HG03039 (cell line): ENCODE results near the gene FADS2.

ENCODE experiments used
- ATAC-seq: cut with Tn5 transposase; IDR thresholded peaks from one replicate; pipeline ENCODE4 v1.9.1; 2021; ENCODE audit warnings: mild to moderate bottlenecking, moderate library complexity; ENCODE audit not compliant: unreplicated experiment

Gene FADS2

DNA sequence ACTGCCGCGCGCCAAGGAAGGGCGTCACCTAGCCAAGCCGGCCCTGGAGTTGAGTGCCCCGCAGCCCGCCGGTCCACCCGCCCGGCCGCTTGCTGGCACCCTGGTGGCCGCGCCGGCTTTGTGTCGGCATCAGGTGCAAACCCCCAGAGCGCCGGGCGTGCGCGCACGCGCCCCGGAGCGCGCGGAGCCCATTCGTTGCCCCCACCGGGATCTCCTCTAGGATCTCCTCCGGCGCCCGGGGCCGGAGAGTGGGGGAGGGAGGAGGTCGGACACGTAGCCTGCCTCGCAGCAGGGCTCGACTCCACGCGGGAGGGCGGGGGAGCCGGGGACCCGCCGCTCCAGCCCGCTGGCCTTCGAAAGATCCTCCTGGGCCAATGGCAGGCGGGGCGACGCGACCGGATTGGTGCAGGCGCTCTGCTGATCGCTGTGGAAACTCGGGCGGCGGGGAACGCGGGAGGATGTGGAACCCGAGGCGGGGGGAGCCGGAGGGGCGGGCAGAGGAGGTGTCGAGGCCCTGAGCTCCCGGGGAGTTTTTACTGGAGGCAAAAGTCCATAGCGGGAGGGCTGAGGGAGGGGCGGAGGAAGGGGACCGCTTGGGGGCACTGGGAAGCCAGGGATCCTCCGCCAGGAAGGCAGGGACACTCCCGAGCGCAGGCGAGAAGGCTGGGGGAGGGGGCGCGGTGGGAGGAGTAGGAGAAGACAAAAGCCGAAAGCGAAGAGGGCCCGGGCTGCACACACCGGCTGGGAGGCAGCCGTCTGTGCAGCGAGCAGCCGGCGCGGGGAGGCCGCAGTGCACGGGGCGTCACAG lies at the start of gene FADS2:
Gene FADS2 (plus strand): TSS at position 730 of the 808 bp plus-strand sequence. CDS start 91 bp downstream, outside the sequence.
- peak; percentile 57 for ATAC-seq

DNA sequence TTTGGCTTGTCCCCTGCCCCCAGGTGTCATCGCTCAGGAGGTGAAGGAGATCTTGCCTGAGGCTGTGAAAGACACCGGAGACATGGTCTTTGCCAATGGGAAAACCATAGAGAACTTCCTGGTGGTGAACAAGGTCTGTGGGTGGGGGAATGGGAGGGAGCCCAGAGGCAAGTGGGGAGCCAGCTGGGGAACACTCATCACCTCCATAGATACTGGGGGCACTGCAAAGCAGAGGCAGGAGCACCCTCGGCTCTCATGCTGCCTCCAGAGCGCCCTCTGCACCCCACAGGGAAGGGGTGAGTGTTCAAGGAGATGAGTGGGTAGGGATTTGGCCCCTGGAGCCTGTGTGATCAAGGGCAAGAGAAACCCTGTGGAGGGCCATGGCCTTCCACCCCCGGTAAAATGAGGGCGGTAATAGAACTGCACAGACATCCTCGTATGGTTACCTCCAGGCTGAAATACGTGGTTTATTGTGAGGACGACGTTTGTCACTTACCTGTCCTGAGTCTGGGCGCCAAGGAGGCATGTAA lies 49.7 kb upstream of the FADS2 start:
- ATAC-seq, result no peak

DNA sequence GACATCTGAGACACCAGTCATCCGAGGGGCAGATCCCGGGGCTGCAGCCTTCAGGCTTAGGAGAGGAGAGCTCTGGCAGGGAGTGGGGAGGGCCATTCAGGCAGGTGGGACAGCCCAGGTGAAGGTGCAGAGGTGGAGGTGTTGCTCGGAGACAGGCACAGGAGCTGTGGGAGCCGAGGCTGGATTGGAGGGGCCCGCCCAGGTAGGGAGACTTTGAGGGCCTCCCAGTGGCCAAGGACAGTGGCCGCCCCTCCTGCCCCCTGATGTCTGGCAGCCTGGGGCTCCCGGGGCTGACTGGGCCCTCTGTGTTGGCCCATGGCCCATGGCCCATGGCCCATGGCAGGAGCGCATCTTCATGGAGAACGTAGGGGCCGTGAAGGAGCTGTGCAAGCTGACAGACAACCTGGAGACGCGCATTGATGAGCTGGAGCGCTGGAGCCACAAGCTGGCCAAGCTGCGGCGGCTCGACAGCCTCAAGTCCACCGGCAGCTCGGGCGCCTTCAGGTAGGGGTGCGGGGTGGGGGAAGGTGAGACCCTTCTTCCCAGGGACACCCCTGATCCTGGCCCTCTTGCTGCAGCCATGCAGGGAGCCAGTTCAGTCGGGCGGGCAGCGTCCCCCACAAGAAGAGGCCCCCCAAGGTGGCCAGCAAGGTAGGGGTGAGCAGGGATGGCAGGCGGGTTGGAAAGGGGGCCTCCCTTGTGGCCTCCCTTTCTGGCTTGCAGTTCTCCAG lies 49.0 kb upstream of the FADS2 start:
- ATAC-seq, result no peak

DNA sequence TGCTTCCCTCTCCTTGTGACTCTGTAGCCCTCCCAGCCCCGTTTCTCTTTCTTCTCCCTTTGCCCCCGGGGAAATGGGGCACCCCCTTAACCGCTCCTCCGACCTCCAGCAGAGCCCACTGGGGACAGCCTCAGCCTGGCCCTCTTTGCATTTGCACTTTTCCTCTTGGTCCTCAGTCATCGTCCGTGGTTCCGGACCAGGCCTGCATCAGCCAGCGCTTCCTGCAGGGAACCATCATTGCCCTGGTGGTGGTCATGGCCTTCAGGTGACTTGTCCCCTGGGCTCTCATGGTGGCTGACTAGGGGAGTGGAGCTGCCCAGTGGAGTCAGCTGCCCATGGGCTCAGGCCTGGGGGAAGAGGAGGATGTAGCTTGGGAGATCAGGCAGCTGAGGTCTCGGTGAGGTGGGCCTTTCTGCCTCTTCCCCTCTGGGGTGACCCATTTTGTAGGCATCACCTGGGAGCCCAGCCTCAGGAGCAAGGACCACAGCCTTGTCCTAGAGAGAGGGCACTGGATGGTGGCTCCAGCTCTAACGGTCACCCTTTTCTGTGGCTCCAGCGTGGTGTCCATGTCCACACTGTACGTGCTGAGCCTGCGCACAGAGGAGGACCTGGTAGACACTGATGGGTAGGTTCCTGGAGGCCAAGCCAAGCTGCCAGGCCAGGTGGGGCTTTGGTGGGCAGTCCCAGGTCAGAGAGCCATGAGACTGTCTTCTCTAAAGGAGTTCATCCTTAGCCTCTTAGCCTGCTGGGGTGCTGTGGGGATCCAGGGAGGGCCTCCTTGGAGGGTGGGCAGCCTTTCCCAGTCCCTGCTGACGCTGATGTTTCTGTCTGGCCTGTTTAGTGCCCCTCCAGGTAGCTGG lies 48.2 kb upstream of the FADS2 start:
- ATAC-seq, result no peak

DNA sequence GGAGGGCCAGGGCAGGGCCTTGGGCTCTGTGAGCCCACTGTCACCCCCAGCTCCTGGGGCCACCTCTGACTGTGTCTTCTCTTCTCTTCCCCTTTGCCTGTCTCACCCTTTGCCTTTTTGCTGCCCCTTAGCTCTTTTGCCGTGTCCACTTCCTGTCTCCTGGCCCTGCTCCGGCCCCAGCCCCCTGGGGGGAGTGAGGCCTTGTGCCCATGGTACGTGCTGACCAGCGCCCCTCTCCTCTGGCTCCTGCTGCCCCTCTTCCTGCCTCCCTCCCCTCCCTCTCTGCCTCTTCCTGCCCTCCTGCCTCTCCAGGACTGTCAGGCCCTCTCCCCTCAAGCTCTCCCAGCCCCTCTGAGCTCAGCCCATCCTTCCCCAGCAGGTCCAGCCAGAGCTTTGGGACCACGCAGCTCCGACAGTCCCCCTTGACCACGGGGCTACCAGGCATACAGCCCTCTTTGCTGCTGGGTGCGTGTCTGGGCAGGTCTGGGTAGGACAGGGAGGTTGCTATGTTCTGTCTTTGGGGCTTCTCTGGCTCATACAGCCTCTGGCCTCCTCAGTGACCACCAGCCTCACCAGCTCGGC lies 47.4 kb upstream of the FADS2 start:
- no peak for ATAC-seq

DNA sequence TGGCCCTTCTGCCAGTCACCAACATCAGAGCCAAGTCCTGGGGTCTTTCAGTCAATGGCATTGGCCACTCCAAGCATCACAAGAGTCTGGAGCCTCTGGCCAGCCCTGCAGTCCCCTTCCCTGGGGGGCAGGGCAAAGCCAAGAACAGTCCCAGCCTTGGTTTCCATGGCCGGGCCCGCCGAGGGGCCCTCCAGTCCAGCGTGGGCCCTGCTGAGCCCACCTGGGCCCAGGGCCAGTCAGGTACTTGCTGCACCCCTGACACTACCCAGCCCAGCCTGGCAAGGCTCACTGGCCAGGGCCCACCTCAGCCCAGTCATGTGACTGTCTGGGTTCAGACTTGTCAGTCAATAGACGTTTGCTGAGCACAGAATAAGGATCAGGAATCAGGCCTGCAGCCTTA lies 46.5 kb upstream of the FADS2 start:
- ATAC-seq, result no peak

DNA sequence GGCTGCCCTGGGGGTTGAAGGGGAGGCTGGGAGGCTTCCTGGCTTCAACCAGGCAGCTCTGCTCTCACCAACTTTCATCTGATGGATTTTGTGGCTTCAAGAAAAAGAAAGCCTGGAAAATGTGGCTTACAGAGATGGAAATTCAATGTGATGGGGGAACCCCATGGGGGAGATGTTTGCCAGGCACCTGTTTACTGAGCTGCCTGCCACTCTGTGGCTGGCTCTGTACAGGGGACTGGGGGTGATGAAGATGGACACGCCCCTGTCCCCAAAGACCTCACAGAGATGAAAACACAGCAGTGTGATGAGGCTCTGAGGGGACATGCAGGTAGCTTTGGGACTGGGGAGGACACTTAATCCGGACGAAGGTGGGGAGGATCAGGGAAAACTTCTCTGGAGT lies 45.8 kb upstream of the FADS2 start:
- ATAC-seq, result no peak

DNA sequence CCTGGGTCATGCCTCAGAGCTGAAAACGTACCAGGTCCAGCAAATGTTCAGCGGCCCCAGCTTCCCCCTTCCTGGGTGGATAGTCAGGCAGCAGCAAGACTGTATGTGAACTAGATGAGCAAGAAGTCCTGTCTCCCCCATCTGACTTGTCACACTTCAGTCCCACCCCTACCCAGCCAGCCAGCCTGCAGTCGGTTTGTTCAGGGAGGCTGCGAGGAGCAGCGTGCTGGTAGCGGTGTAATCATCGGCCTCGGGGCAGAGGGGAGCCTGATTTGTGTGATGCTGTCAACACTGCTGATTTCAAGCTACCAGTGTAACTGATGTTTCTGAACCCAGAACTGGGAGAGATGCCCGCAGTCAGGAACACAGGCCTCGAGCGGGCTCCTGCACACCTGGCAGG lies 45.3 kb upstream of the FADS2 start:
- ATAC-seq, result no peak

DNA sequence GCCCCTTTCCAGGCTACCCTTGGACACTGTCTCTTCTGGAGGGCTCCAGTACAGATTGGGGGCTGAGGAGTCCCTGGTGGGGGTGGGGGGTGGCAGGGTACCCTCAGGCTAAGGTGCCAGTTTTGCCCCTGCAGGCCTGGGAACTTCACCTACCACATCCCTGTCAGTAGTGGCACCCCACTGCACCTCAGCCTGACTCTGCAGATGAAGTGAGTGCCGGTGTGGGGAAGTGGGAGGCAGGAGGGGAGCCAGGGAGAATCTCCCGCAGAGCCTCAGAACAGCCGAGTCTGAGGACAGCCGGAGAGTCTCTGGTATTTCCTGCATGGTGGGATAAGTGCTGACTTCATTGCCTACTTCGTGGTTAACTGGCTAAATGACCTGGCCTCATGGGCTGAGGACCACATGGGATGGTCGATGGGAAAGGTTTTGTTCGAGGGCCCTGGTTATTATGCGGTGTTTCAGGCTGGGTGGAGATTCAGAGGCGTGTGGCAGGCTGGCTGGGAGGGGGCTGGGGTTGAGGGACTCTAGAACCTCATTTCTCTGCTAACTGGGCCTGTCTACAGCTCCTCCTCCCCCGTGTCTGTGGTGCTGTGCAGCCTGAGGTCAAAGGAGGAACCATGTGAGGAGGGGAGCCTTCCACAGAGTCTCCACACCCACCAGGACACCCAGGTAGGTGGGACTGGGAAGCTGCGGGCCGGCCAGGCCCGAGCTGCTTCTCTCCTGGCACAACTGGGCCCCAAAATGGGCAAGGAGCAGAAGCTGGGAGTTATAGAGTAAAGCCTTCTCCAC lies 44.2 kb upstream of the FADS2 start:
- no peak for ATAC-seq

DNA sequence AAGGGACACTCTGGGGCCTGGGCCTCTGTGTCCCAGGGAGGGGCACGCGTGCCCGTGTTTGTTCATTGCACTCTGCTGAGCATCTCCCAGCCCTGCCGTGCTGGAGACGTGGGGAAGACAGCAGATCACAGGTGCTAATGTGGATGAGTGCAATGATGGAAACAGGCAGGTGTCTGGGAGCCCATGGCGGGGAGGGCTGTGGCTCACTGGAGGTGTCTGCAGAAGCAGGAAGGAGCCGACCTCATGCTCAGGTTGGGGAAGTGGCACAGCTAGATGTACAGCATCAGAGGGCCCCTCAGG lies 43.6 kb upstream of the FADS2 start:
- ATAC-seq, result no peak

DNA sequence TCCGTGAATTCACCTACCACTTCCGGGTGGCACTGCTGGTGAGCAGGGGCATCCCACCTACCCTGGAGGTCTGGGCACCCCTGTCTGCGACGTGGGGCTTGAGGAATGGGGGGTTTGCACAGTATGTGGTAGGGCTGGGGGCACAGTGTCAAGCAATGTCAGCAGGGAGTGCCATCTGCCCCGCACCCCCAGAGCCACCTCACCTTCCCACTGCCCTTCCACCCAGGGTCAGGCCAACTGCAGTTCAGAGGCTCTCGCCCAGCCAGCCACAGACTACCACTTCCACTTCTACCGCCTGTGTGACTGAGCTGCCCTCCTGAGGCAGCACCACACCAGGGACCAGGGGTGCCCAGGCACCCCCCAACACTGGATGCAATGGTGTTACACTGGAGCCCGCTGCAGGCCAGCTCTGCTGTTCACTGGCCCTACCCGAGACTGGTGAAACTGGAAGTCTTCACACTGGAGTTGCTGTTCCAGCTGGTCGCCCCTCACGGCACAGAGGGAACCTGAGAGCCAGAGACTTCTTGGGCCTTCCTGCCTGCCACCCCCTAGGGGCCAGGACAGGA lies 42.2 kb upstream of the FADS2 start:
- ATAC-seq, result no peak

DNA sequence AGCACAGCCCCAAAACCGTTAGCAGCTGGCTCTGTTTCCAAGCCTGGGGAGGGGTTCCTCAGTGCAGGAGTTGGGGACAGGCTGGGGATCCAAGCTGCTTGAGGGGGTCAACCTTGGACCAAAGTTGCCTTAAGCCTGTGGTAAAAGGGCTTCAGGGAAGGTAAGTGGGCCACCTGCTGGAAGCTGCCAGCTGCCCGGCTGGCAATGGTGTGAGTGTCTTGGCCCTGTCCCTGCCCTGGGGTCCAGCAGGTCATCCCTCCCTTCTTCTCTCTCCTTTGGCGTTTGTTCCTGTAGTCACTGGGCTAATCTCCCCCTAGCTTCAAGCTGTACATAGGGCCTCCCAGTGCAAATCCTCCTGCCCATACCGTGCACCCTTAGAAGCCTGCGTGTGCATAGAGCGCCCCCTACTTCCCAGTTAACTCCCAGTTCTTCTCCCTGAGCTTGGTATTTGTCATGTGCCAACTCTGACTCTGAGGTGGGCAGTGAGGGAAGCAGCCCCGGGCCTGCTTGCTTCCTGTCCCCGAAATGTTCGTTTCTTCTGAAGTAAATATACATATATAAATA lies 40.1 kb upstream of the FADS2 start:
- ATAC-seq, result no peak

DNA sequence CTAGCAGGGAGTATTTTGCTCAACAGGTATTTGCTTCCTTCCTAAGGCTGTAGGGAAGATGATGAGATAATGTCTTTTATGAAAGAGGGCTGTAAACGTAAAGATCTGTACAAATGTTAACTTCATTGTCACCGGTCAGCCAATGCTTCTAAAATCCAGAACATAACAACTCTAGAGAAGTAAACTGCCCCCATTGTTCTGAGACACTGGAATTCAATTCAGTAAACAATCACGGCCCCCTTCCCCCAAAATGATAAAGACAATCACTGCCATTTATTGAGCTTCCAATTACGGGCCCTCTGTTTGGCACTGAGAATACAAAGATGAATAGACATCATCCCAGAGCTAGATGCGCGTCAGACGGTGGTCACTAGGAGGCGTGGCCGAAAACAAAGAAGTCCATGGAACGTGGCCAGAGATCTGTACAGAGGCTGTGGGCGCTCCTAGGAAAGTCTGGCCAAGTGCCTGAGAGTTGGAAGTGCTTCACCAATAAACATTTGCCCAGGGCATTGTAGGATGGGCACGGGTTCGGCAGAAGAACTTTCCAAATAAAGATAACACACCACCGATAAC lies 36.3 kb upstream of the FADS2 start:
- ATAC-seq, result peak; percentile 23

DNA sequence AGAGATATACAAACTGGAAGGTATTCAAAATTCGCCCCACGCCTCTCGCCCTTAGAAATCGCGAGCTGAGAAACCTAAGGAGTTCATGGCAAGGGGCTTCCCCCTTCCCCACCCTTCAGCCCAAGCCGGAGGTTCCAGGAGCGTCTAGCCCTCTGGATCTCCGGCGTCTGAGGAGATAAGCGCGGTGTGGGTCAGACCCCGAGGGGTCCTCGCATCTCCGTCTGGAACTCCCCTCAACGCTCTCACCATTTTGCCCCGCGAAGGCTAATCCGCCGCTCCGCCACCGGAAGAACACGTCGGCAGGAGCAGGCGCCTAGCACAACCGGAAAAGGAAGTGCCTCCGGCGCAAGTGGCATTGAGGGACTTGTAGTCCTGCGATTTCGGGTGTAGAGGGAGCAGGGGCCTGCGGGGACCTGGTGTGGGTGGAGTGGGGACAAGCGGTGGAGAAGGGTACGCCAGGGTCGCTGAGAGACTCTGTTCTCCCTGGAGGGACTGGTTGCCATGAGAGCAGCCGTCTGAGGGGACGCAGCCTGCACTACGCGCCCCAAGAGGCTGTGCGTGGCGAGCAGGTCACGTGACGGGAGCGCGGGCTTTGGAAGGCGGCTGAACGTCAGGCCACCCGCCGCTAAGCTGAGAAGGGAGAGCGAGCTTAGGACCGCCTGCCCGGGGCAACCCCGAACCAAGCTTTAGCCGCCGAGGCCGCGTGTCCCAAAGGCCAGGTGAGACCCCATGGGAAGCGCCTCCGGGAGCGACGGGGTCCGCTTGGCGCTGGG lies 35.6 kb upstream of the FADS2 start, which contains the start of the genes FEN1 and TMEM258:
Gene FEN1 (plus strand): TSS at position 602 of the 773 bp plus-strand sequence. CDS start 2,451 bp downstream, outside the sequence.
Gene TMEM258 (minus strand): TSS at position 290 of the 773 bp plus-strand sequence. CDS start 41 bp downstream, at position 249.
- peak; percentile 84 for ATAC-seq

DNA sequence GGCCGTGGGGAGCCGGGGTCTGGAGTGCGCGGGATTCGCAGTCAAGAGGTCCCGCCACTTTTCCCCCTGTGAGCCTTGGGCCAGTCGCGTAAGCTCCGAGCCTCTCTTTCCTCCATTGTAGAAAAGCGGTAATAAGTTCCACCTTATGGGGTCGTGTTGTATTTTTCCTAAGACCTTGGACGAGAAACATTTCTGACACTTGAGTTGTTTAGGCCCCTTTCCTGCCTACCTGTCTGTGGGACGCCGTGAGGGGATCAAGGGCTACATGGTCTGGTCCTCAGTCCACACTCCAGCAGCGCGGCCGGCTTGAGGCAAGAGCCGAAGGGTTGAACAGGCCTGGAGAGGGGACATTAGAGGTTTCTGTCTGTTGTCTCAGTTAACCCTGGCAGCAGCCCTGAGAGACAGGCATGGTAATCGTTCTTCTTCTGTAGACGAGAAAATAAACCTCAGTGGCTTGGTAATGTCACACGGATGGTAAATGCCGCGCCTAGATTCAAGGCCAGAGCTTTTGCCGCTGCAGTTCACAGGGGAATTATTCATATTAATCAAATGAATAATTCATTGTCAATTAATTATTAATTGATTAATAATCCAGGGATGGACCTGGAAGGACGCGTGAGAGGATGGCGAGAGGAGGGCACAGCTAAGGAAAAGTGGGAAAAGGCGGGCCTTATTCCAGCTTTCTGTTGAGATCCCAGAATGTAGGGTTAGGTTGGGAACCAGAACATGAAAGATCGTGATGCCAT lies 34.8 kb upstream of the FADS2 start:
- ATAC-seq, result peak; percentile 3

DNA sequence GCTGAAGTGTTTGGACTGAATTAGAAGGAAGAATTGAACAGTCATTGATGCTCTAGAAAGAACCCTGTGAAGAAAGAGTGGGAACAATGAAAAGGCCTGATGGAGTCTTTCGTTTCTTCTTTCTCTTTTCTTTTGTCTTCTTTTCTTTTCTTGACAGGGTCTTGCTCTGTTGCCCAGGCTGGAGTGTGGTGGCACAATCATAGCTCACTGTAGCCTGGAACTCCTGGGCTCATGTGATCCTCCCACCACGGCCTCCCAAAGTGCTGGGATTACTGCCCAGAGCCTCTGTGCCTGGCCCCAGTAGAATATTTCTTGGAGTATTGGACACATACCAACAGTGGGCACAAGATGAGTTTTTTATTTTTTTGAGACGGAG lies 34.3 kb upstream of the FADS2 start:
- no peak for ATAC-seq

DNA sequence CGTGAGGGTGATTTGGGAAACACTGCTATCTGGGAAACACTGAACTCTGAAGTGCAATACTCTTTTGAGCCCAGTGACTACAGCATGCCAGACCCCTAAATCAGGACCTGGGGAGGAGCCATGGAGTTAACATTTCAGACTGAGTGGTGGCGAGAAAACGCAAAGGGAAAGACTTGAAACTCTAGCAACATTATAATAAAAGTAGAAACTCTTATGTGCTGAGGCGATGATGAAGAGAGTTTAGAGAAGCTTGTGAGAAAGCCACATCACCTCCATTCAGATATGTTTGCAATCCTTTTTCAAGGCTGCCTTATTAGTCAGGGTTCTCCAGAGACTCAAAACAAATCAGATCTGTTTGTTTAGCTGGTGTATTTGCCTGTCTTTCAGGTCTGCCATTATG lies 33.5 kb upstream of the FADS2 start:
- ATAC-seq, result no peak
